K562 (cell line): Measurements from ENCODE around the gene MYO18B. TPM values are rescaled to one million over a fixed set of nuclear protein-coding genes. Genes with fewer than 3 reads are reported as not detected.

Source experiments
- ATAC-seq: fragments of 200-7000 bp; cut with Tn5 transposase; 3 replicates; pipeline ENCODE4 v1.9.1; 2020; ENCODE audit warnings: moderate library complexity
- BruUV-seq: library from RNA; stranded (reverse); fragments of 400-500 nt; replicated peaks from 2 replicates; lab custom pipeline; 2021; lab: Mats Ljungman, UMichigan
- CTCF ChIA-PET: fragments of 300-600 bp; formaldehyde crosslinking; extraction: SDS; loops from one replicate; lab custom pipeline; 2021; ENCODE audit warnings: low intra/inter-chr PET ratio; lab: Yijun Ruan, JAX
- POLR2A ChIA-PET: fragments of 300-600, 350-650 bp; sonication (Branson Sonifier 250); formaldehyde crosslinking; extraction: SDS; loops from one replicate; lab custom pipeline; 2021; ENCODE audit warnings: antibody characterized with exemption, inconsistent platforms; lab: Yijun Ruan, JAX
- DNase-seq, 4 experiments: peaks; one replicate each; pipeline versions ENCODE4 v3.0.0 to v3.0.0-alpha.2; 2011 to 2018; ENCODE audit warnings: low spot score in 3 of 4, mixed read lengths in 3 of 4; ENCODE audit errors: extremely low read depth in 1 of 4
- FAIRE-seq: peaks from 2 replicates; lab custom pipeline; 2011; peaks lifted over from hg19 to GRCh38; lab: Jason Lieb, UNC
- H2AFZ ChIP-seq: 2 replicates; pipeline ENCODE4 v1.6.0; 2011; ENCODE audit warnings: low read depth, low read length, control low read depth, inconsistent platforms
- H3K27ac ChIP-seq: fragments of 200-600 bp; 3 replicates; pipeline ENCODE4 v1.8.0; 2011; ENCODE audit warnings: low read depth, mild to moderate bottlenecking, control low read depth, inconsistent platforms, low read length, moderate library complexity, mixed read lengths; ENCODE audit errors: extremely low read depth
- H3K27me3 ChIP-seq, 2 experiments: fragments of 300-600 bp in 1 of 2; 2 replicates in 1 of 2; 3 replicates in 1 of 2; pipeline versions ENCODE4 v1.6.0 to v1.8.0; 2011; ENCODE audit warnings: inconsistent platforms in 2 of 2, low read length in 2 of 2, mild to moderate bottlenecking in 1 of 2, mixed read lengths in 1 of 2, moderate library complexity in 1 of 2; ENCODE audit not compliant: control insufficient read depth in 2 of 2, insufficient read depth in 2 of 2
- H3K36me3 ChIP-seq: fragments of 300-600 bp; 3 replicates; pipeline ENCODE4 v1.8.0; 2011; ENCODE audit warnings: mild to moderate bottlenecking, low read length, inconsistent platforms; ENCODE audit not compliant: control insufficient read depth, insufficient read depth
- H3K4me1 ChIP-seq, 2 experiments: fragments of 200-600 bp in 1 of 2; replicated peaks in 1 of 2; 2 replicates in 1 of 2; 3 replicates in 1 of 2; pipeline versions ENCODE4 v1.5.1 to v1.8.0; 2011; ENCODE audit warnings: inconsistent platforms in 2 of 2, low read length in 2 of 2, mild to moderate bottlenecking in 1 of 2, mixed read lengths in 1 of 2, moderate library complexity in 1 of 2; ENCODE audit not compliant: control insufficient read depth in 2 of 2, insufficient read depth in 2 of 2
- H3K4me2 ChIP-seq: 2 replicates; pipeline ENCODE4 v1.6.1; 2011; ENCODE audit warnings: low read length, control low read depth, inconsistent platforms, mixed read lengths; ENCODE audit not compliant: insufficient read depth
- H3K4me3 ChIP-seq: fragments of 200-600 bp; sonication (generic), shearing (Covaris generic); 2 replicates; pipeline ENCODE4 v1.5.1; 2016; ENCODE audit warnings: control low read depth, inconsistent platforms
- H3K79me2 ChIP-seq: fragments of 200-600 bp; 3 replicates; pipeline ENCODE4 v1.8.0; 2011; ENCODE audit warnings: low read length, inconsistent platforms; ENCODE audit not compliant: control insufficient read depth, insufficient read depth
- H3K9ac ChIP-seq, 2 experiments: 2 replicates each; pipeline versions ENCODE4 v1.6.0 to v1.6.1; 2011; ENCODE audit warnings: low read depth in 2 of 2, low read length in 2 of 2, control low read depth in 1 of 2, inconsistent platforms in 1 of 2, mild to moderate bottlenecking in 1 of 2, mixed read lengths in 1 of 2; ENCODE audit not compliant: insufficient read depth in 1 of 2
- H3K9me1 ChIP-seq: one replicate; pipeline ENCODE4 v1.6.0; 2011; ENCODE audit warnings: inconsistent platforms, mild to moderate bottlenecking, low read length, moderate library complexity; ENCODE audit not compliant: control insufficient read depth, insufficient read depth
- H3K9me3 ChIP-seq: replicated peaks from 2 replicates; pipeline ENCODE4 v1.5.1; 2011; ENCODE audit warnings: low read depth, low read length, inconsistent platforms; ENCODE audit not compliant: control insufficient read depth, insufficient read depth
- H4K20me1 ChIP-seq: replicated peaks from 2 replicates; pipeline ENCODE4 v1.6.1; 2011; ENCODE audit warnings: low read length, inconsistent platforms, mixed read lengths; ENCODE audit not compliant: control insufficient read depth, insufficient read depth
- BCOR ChIP-seq: fragments of 450-650 bp; IDR thresholded peaks from 2 replicates; pipeline ENCODE4 v1.6.1; 2016
- BHLHE40 ChIP-seq: IDR thresholded peaks from 2 replicates; pipeline ENCODE4 v1.6.1; 2011; ENCODE audit warnings: low read length, improper control_type of control experiment
- C11orf30 ChIP-seq: fragments of 450-650 bp; IDR thresholded peaks from 2 replicates; pipeline ENCODE4 v1.6.1; 2016; ENCODE audit warnings: low read depth, mild to moderate bottlenecking
- CHAMP1 ChIP-seq: fragments of 450-650 bp; IDR thresholded peaks from 2 replicates; pipeline ENCODE4 v1.6.1; 2016; ENCODE audit warnings: mild to moderate bottlenecking
- CTCF ChIP-seq, 3 experiments: IDR thresholded peaks in 2 of 3; conservative IDR thresholded peaks in 1 of 3; 2 replicates each; pipeline ENCODE4 v1.5.1; 2011 to 2012; ENCODE audit warnings: low read length in 3 of 3, mild to moderate bottlenecking in 3 of 3, control low read depth in 2 of 3, improper control_type of control experiment in 1 of 3, inconsistent platforms in 1 of 3, low read depth in 1 of 3, mixed read lengths in 1 of 3, moderate library complexity in 1 of 3; ENCODE audit not compliant: insufficient read depth in 2 of 3
- DPF2 ChIP-seq: fragments of 450-650 bp; IDR thresholded peaks from 2 replicates; pipeline ENCODE4 v1.6.1; 2016
- IRF1 ChIP-seq: sonication (generic); formaldehyde crosslinking; IDR thresholded peaks from 2 replicates; pipeline ENCODE4 v1.8.0; 2022; ENCODE audit warnings: missing genetic modification reagents, mild to moderate bottlenecking, borderline replicate concordance
- MAFF ChIP-seq: IDR thresholded peaks from 2 replicates; pipeline ENCODE4 v1.6.1; 2012; ENCODE audit warnings: low read length, improper control_type of control experiment
- MAFG ChIP-seq: fragments of 450-650 bp; conservative IDR thresholded peaks from 2 replicates; pipeline ENCODE4 v1.6.1; 2016; ENCODE audit warnings: missing genetic modification characterization, missing compliant biosample characterization
- MAFK ChIP-seq: IDR thresholded peaks from 2 replicates; pipeline ENCODE4 v1.6.1; 2011; ENCODE audit warnings: low read length, improper control_type of control experiment
- MEF2D ChIP-seq: conservative IDR thresholded peaks from 2 replicates; pipeline ENCODE4 v1.6.1; 2016; ENCODE audit warnings: low read depth, missing genetic modification characterization, missing compliant biosample characterization
- NCOA6 ChIP-seq: fragments of 450-650 bp; IDR thresholded peaks from 2 replicates; pipeline ENCODE4 v1.6.1; 2017; ENCODE audit warnings: mild to moderate bottlenecking
- NFE2 ChIP-seq: IDR thresholded peaks from 2 replicates; pipeline ENCODE4 v1.6.1; 2014; ENCODE audit warnings: antibody characterized with exemption, low read depth
- NFE2L1 ChIP-seq: fragments of 450-650 bp; IDR thresholded peaks from 2 replicates; pipeline ENCODE4 v1.6.1; 2016; ENCODE audit warnings: missing genetic modification characterization, low read depth, mild to moderate bottlenecking, missing compliant biosample characterization, moderate library complexity, borderline replicate concordance
- RBFOX2 ChIP-seq: fragments of 200-400 bp; formaldehyde crosslinking; IDR thresholded peaks from 2 replicates; pipeline ENCODE4 v1.6.1; 2017; ENCODE audit warnings: low read depth, mild to moderate bottlenecking, low read length, moderate library complexity
- ZNF316 ChIP-seq: fragments of 450-650 bp; IDR thresholded peaks from 2 replicates; pipeline ENCODE4 v1.6.1; 2016
- WGBS: fragments of 100-300 bp; shearing (Covaris generic); methylation state at CpG from one replicate; pipeline ENCODE4 v1.1.6; 2016; ENCODE audit warnings: low coverage, mixed read lengths; ENCODE audit not compliant: insufficient coverage; ENCODE audit errors: missing lambda C conversion rate; 5-methylcytosine and 5-hydroxymethylcytosine counted together
- in situ Hi-C: fragments of 300-500 bp; cut with MboI; formaldehyde crosslinking; loops from 4 replicates; pipeline ENCODE4 v1.15.0; 2018; ENCODE audit warnings: inconsistent platforms, mixed read lengths
- intact Hi-C: fragments of 100-400 bp; cut with micrococcal nuclease; formaldehyde crosslinking; loops from 2 replicates; pipeline ENCODE4 v1.14.2; 2022
- polyA plus RNA-seq, 8 experiments: library from polyadenylated mRNA; depleted of rRNA in 4 of 8; stranded (reverse) in 5 of 8; unstranded in 3 of 8; fragments of >200 nt; fragmentation: Nextera tagmentation in 2 of 8; fragmentation: Illumina TruSeq in 1 of 8; extraction: Ambion mirVana in 2 of 8; extraction: Trizol in 1 of 8; gene quantifications; 2 replicates each; pipeline versions ENCODE4 v1.2.1 to v1.2.3, GENCODE V29; 2011 to 2014; ENCODE audit warnings: inconsistent platforms in 1 of 8, missing spikeins in 1 of 8
- total RNA-seq, 7 experiments: library from RNA; depleted of rRNA in 6 of 7; stranded (reverse); fragments of >200 nt in 6 of 7; fragmentation: Illumina TruSeq in 2 of 7; extraction: Trizol in 2 of 7; gene quantifications; 2 replicates each; pipeline versions ENCODE4 v1.2.1 to v1.2.3, GENCODE V29; 2011 to 2021; ENCODE audit warnings: low replicate concordance in 1 of 7

The MYO18B gene
- total and polyA plus RNA-seq, 9 of the 15 experiments (the other 6 are each of a cell fraction or from before 2014, with no cell fraction given), result 0.06 to 7.0 (median 4.3) TPM

- TF ChIP-seq BHLHE40 (peak; percentile 70), BCOR (no peak), MEF2D (tag) (no peak), IRF1 (CRISPR knock-in tag) (no peak)
These were observed 111.1 kb downstream of the MYO18B start (continued) for GRCh38 chr22:25853078-25853477.

GRCh38 chr22:25853501-25854284 is 111.7 kb downstream of the MYO18B start:
- H3K9me1 ChIP-seq, result no peaks in the 10 kb centered on the region
- peak; percentile 87 for ATAC-seq
- H3K27me3 ChIP-seq, result no peaks in the 10 kb centered on the region
- FAIRE-seq, result peak; percentile 61
- peak overlapping the region; percentile 48; the same call in 1 of the 2 replicates for H2AFZ ChIP-seq
- H3K79me2 ChIP-seq, result no peaks in the 10 kb centered on the region
- DNase-seq, result peak; percentile 37 to 57 (median 40)
- POLR2A ChIA-PET, result no interaction called here
- H3K27ac ChIP-seq, result peak overlapping the region; percentile 35; the same call in 2 of the 3 replicates
- intact Hi-C loops, result no loop called here
- CTCF ChIA-PET, result no interaction called here
- H4K20me1 ChIP-seq, result no peaks in the 10 kb centered on the region
- 32% methylated on average over 5 of the region's 5 CpGs for WGBS
- peaks cover 0 to 11% of the 10 kb centered on the region in 2 experiments; a peak in 3 of 5 replicates for H3K4me1 ChIP-seq
- no TSS peak for BruUV-seq
- H3K4me2 ChIP-seq, result peak overlapping the region; percentile 17; the same call in 1 of the 2 replicates
- peaks cover 12% of the 10 kb centered on the region; the same call in 2 of the 3 replicates for H3K36me3 ChIP-seq
- no peak overlapping the region for H3K4me3 ChIP-seq
- no peaks in the 10 kb centered on the region for H3K9me3 ChIP-seq
- in situ Hi-C loops, result no loop called here
- no peak overlapping the region for H3K9ac ChIP-seq
- TF ChIP-seq C11orf30 (peak; percentile 92), CTCF (IDR thresholded peaks at IDR 0.05 in 2 of 3, conservative IDR thresholded peaks at IDR 0.05 in 1 of 3; ENCODE audit: insufficient read depth in 2 of 3, low read depth in 1 of 3, low read length in 3 of 3) (peak in 2 of 3 experiments; percentile 3 to 36; a peak in 2 of 6 replicates), NFE2L1 (tag) (peak; percentile 69), NCOA6 (no peak), RBFOX2 (no peak), MAFG (peak; percentile 89), NFE2 (peak; percentile 90), ZNF316 (peak; percentile 96), CHAMP1 (no peak), MAFK (peak; percentile 75; the same call in 1 of the 2 replicates), MAFF (peak; percentile 88), DPF2 (peak; percentile 51; the same call in 1 of the 2 replicates)
